DMS153 treated with DMSO at 0.1 percent for 48 hours (cell line): Measurements from ENCODE around the gene AOPEP.

Experiments used
- DNase-seq: peaks from one replicate; lab custom pipeline; 2025; ENCODE audit not compliant: unreplicated experiment; lab: John Stamatoyannopoulos, UW

AOPEP gene

GRCh38 chr9:94788570-94789105 lies 62.1 kb downstream of the AOPEP start:
- DNase-seq, result no peak

GRCh38 chr9:94791435-94791834 lies 64.9 kb downstream of the AOPEP start:
- DNase-seq, result no peak

GRCh38 chr9:94792511-94792910 lies 66.0 kb downstream of the AOPEP start:
- no peak for DNase-seq

- DNase-seq, result no peak
These were observed 68.1 kb downstream of the AOPEP start for GRCh38 chr9:94794476-94795167.

- no peak for DNase-seq
These were observed 70.2 kb downstream of the AOPEP start for GRCh38 chr9:94796687-94797086.

- DNase-seq, result no peak
These were observed 71.7 kb downstream of the AOPEP start for GRCh38 chr9:94798201-94798600.

- DNase-seq, result no peak
These were observed 72.2 kb downstream of the AOPEP start for GRCh38 chr9:94798708-94799107.

GRCh38 chr9:94799578-94800264 lies 73.2 kb downstream of the AOPEP start:
- DNase-seq, result no peak

GRCh38 chr9:94800424-94801117 lies 74.1 kb downstream of the AOPEP start:
- no peak for DNase-seq

- no peak for DNase-seq
These were observed 74.7 kb downstream of the AOPEP start for GRCh38 chr9:94801234-94801633.

- no peak for DNase-seq
These were observed 75.2 kb downstream of the AOPEP start for GRCh38 chr9:94801681-94802080.

- DNase-seq, result no peak
These were observed 75.8 kb downstream of the AOPEP start for GRCh38 chr9:94802251-94802650.

GRCh38 chr9:94802793-94803192 lies 76.3 kb downstream of the AOPEP start:
- DNase-seq, result no peak

- no peak for DNase-seq
These were observed 77.8 kb downstream of the AOPEP start for GRCh38 chr9:94804316-94804715.

- DNase-seq, result no peak
These were observed 78.6 kb downstream of the AOPEP start for GRCh38 chr9:94805051-94805489.

- DNase-seq, result no peak
These were observed 79.1 kb downstream of the AOPEP start for GRCh38 chr9:94805585-94805984.

- DNase-seq, result no peak
These were observed 79.9 kb downstream of the AOPEP start for GRCh38 chr9:94806307-94806893.

- DNase-seq, result no peak
These were observed 81.1 kb downstream of the AOPEP start for GRCh38 chr9:94807556-94807955.

- DNase-seq, result no peak
These were observed 82.6 kb downstream of the AOPEP start for GRCh38 chr9:94808926-94809700.

- DNase-seq, result no peak
These were observed 83.3 kb downstream of the AOPEP start for GRCh38 chr9:94809778-94810177.

- no peak for DNase-seq
These were observed 84.6 kb downstream of the AOPEP start for GRCh38 chr9:94811074-94811473.
